Measurements from ENCODE around the gene SLC4A1. TPM values are rescaled to one million over a fixed set of nuclear protein-coding genes. Genes with fewer than 3 reads are reported as not detected.

Gene SLC4A1
- total and polyA plus RNA-seq, 2 donors (not counting 3 experiments of a cell fraction or from before 2014, with no cell fraction given) = not detected

DNA sequence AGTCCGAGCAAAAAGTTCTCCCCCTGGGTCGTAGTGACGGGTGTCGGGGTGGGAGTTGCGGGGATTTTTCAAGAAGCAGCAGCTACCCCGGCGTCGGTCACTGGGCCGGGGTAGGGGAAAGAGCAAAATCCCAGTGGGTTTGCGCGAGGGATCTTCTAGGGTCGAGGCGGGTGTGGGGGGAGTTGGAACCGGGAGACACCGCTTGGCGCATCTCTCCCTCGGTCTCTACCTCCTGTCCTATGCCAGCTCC is 46.1 kb downstream of the SLC4A1 start:
- peaks cover 2% of the 10 kb centered on the region in 2 experiments for H3K36me3 ChIP-seq (ENCODE audit: control insufficient read depth in 2 of 2, extremely low read depth in 1 of 2, insufficient read depth in 2 of 2, low read length in 2 of 2)
- no peaks in the 10 kb centered on the region for H3K9me3 ChIP-seq (replicated peaks; ENCODE audit: control insufficient read depth, insufficient read depth, low read length)
- BruUV-seq (replicated peaks) = no TSS peak
- dilution Hi-C loops (cut with MboI; ENCODE audit: extremely low pct_ligation_motif_present, low sequenced_read_pairs) = no loop called here
- H3K4me2 ChIP-seq (ENCODE audit: insufficient read depth, low read length) = peak overlapping the region; percentile 86
- DNase-seq (ENCODE audit: low read depth, low spot score) (no peak), FAIRE-seq (no peak)
- peak overlapping the region; percentile 34 to 68 (median 46) for H3K4me3 ChIP-seq (replicated peaks in 1 of 3; ENCODE audit: insufficient read depth in 1 of 3, low read depth in 1 of 3, low read length in 3 of 3)
- H3K4me1 ChIP-seq (ENCODE audit: control insufficient read depth, extremely low read depth, insufficient read depth, low read length) = peaks cover 40% of the 10 kb centered on the region
- H3K27ac ChIP-seq (ENCODE audit: insufficient read depth, low read depth, low read length) = peak overlapping the region; percentile 72
- no peaks in the 10 kb centered on the region for H3K9me1 ChIP-seq (replicated peaks; ENCODE audit: control insufficient read depth, extremely low read depth, insufficient read depth, low read length)
- H3K9ac ChIP-seq (replicated peaks; ENCODE audit: extremely low read depth, insufficient read depth, low read length) = peak overlapping the region; percentile 38
- no peaks in the 10 kb centered on the region for H4K20me1 ChIP-seq (replicated peaks; ENCODE audit: control insufficient read depth, extremely low read depth, insufficient read depth, low read length)
- no peaks in the 10 kb centered on the region for H3K27me3 ChIP-seq (ENCODE audit: control insufficient read depth in 2 of 2, insufficient read depth in 2 of 2, low read length in 2 of 2)
- POLR2A ChIA-PET = interaction anchor here (0.6 to 1.5 kb wide), 4 partner anchors 22 to 124 kb away, joined by 3 to 6 read pairs (median 4); partner anchors contain the start of gene ATXN7L3
- H3K79me2 ChIP-seq (ENCODE audit: control insufficient read depth, insufficient read depth, low read length) = peaks cover 24% of the 10 kb centered on the region
- TF ChIP-seq MYC (IDR thresholded peaks at IDR 0.05; ENCODE audit: low read depth, low read length) (no peak), FOS (IDR thresholded peaks at IDR 0.05; ENCODE audit: borderline replicate concordance, insufficient read depth, low read length) (no peak), POLR2AphosphoS5 (IDR thresholded peaks at IDR 0.05; ENCODE audit: insufficient read depth, low read depth, low read length) (no peak), GATA2 (IDR thresholded peaks at IDR 0.05; ENCODE audit: insufficient read depth, insufficient read length, low read depth, low read length) (no peak), JUN (IDR thresholded peaks at IDR 0.05; ENCODE audit: borderline replicate concordance, insufficient read depth, insufficient read length, low read depth) (no peak), EZH2 (IDR thresholded peaks at IDR 0.05; ENCODE audit: borderline replicate concordance, low read depth, low read length, severe bottlenecking) (no peak), POLR2A (IDR thresholded peaks at IDR 0.05; ENCODE audit: low read depth, low read length) (no peak)
- TF ChIP-seq, protein P1, sequence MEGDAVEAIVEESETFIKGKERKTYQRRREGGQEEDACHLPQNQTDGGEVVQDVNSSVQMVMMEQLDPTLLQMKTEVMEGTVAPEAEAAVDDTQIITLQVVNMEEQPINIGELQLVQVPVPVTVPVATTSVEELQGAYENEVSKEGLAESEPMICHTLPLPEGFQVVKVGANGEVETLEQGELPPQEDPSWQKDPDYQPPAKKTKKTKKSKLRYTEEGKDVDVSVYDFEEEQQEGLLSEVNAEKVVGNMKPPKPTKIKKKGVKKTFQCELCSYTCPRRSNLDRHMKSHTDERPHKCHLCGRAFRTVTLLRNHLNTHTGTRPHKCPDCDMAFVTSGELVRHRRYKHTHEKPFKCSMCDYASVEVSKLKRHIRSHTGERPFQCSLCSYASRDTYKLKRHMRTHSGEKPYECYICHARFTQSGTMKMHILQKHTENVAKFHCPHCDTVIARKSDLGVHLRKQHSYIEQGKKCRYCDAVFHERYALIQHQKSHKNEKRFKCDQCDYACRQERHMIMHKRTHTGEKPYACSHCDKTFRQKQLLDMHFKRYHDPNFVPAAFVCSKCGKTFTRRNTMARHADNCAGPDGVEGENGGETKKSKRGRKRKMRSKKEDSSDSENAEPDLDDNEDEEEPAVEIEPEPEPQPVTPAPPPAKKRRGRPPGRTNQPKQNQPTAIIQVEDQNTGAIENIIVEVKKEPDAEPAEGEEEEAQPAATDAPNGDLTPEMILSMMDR (IDR thresholded peaks at IDR 0.05; ENCODE audit: extremely low read depth in 1 of 2, insufficient read depth in 1 of 2, low read depth in 1 of 2, low read length in 2 of 2) = no peak
- TF ChIP-seq, protein P2, sequence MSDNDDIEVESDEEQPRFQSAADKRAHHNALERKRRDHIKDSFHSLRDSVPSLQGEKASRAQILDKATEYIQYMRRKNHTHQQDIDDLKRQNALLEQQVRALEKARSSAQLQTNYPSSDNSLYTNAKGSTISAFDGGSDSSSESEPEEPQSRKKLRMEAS (IDR thresholded peaks at IDR 0.05; ENCODE audit: insufficient read depth, insufficient read length) = no peak
- CTCF ChIA-PET = interaction anchor here (0.7 to 7.3 kb wide), 18 partner anchors 10 to 302 kb away, joined by 3 to 68 read pairs (median 4); partner anchors contain the start of genes FAM171A2, RUNDC3A and SLC25A39
- intact Hi-C loops (cut with micrococcal nuclease) = loop anchor here (1.0 to 5.0 kb wide), 2 partner anchors 86 to 103 kb away; partner anchors contain the start of genes RUNDC3A and SLC25A39
- H2AFZ ChIP-seq (ENCODE audit: low read depth, low read length) = peak overlapping the region; percentile 20

All from endothelial cell of umbilical vein (primary cell).